C4-2B (cell line): ENCODE results near the gene DCDC2.

Experiments used
- ZFX ChIP-seq: fragments of 450-650 bp; IDR thresholded peaks from 2 replicates; pipeline ENCODE4 v1.6.1; 2017
- TF ChIP-seq, protein P1 (sequence below): fragments of 450-650 bp; conservative IDR thresholded peaks from 2 replicates; pipeline ENCODE4 v1.5.1; 2017; ENCODE audit warnings: mild to moderate bottlenecking

DNA sequence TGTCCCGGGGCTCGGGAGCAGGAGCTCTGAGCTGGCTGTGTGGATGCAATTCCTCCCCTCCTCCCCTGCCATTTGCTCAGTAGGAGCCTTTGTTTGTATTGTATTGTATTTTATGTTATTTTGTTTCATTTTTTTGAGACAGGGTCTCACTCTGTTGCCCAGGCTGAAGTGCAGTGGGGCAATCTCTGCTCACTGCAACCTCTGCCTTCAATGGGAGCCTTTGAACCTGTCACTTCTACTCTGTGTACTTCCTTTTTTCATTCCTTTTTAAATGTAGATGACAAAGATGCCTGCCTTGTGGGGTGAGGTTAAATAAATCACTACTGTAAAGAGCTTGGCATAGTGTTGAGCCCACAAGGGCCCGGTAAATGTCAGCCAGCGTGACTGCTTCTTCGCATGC, 70.6 kb downstream of the DCDC2 start:
- TF ChIP-seq, protein P1, sequence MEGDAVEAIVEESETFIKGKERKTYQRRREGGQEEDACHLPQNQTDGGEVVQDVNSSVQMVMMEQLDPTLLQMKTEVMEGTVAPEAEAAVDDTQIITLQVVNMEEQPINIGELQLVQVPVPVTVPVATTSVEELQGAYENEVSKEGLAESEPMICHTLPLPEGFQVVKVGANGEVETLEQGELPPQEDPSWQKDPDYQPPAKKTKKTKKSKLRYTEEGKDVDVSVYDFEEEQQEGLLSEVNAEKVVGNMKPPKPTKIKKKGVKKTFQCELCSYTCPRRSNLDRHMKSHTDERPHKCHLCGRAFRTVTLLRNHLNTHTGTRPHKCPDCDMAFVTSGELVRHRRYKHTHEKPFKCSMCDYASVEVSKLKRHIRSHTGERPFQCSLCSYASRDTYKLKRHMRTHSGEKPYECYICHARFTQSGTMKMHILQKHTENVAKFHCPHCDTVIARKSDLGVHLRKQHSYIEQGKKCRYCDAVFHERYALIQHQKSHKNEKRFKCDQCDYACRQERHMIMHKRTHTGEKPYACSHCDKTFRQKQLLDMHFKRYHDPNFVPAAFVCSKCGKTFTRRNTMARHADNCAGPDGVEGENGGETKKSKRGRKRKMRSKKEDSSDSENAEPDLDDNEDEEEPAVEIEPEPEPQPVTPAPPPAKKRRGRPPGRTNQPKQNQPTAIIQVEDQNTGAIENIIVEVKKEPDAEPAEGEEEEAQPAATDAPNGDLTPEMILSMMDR, result no peak
- TF ChIP-seq ZFX, result no peak
